Prostate gland (tissue), 2 donors: ENCODE measurements around the gene VSIG8. TPM values are rescaled to one million over a fixed set of nuclear protein-coding genes. Genes with fewer than 3 reads are reported as not detected.

ENCODE experiments used
- DNase-seq: peaks from one replicate; pipeline ENCODE4 v3.0.0-alpha.2; 2019; ENCODE audit warnings: low spot score
- H3K27ac ChIP-seq, 2 donors: fragments of 200-600 bp; sonication (generic); 2 replicates each; pipeline ENCODE4 v1.5.1; 2017 to 2019
- H3K27me3 ChIP-seq: fragments of 200-600 bp; sonication (generic); replicated peaks from 2 replicates; pipeline ENCODE4 v1.5.1; 2019; ENCODE audit not compliant: insufficient read depth
- H3K36me3 ChIP-seq, 2 donors: fragments of 200-600 bp; sonication (generic); 1 replicate in 1 of 2; 2 replicates in 1 of 2; pipeline versions ENCODE4 v1.5.1 to v1.8.1; 2017 to 2019
- H3K4me1 ChIP-seq: fragments of 200-600 bp; sonication (generic); replicated peaks from 2 replicates; pipeline ENCODE4 v1.5.1; 2019
- H3K4me3 ChIP-seq, 2 donors: fragments of 200-600 bp; sonication (generic); 2 replicates each; pipeline ENCODE4 v1.5.1; 2017 to 2019
- H3K9me3 ChIP-seq: fragments of 200-600 bp; sonication (generic); 2 replicates; pipeline ENCODE4 v1.5.1; 2017
- POLR2A ChIP-seq: fragments of 450-650 bp; IDR thresholded peaks from one replicate; pipeline ENCODE4 v1.6.1; 2016; ENCODE audit warnings: antibody characterized with exemption, mild to moderate bottlenecking
- POLR2AphosphoS5 ChIP-seq: sonication (generic); formaldehyde crosslinking; IDR thresholded peaks from one replicate; pipeline ENCODE4 v1.6.1; 2017; ENCODE audit warnings: antibody characterized with exemption
- WGBS: methylation state at CpG from one replicate; pipeline ENCODE4 v1.1.5; 2018; 5-methylcytosine and 5-hydroxymethylcytosine counted together
- intact Hi-C: fragments of 100-400 bp; cut with DNase I; formaldehyde crosslinking; loops from one replicate; pipeline ENCODE4 v1.14.2; 2022
- total RNA-seq, 2 donors: library from RNA; depleted of rRNA; stranded (reverse); fragments of >200 nt; gene quantifications; one replicate each; pipeline ENCODE4 v1.1.0, GENCODE V29; 2016
- TF ChIP-seq, protein P1 (sequence below), 4 experiments: fragments of 200-600 bp in 2 of 4; fragments of 450-650 bp in 2 of 4; sonication (generic) in 2 of 4; IDR thresholded peaks; 1 replicate in 3 of 4; 2 replicates in 1 of 4; pipeline ENCODE4 v1.5.1; 2016 to 2019; ENCODE audit warnings: antibody characterized with exemption in 4 of 4, mild to moderate bottlenecking in 2 of 4, moderate library complexity in 2 of 4

VSIG8 gene
- total RNA-seq, 2 donors from 2014 or later = not detected

DNA sequence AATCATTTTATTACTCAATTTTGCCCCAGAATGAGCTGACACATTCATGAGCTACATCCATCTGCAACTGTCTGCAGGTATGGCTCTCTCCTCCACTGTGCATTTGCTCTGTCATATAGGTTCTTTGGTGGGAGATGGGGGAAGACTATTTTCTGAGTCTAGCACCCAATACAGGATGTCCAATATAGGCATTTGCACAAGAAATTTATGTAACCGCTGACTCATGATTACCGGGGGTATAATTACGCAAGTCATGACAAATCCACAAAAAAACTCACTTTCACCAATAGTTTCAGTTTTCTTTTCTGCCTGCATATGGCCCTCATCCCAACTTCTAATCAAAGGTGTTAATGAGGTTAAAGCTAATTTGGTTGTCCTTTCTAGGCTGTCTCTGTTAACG is 17.5 kb upstream of the VSIG8 start:
- 84% methylated on average over 4 of the region's 4 CpGs for WGBS
- H3K27me3 ChIP-seq = no peaks in the 10 kb centered on the region
- DNase-seq = no peak
- H3K4me1 ChIP-seq = no peaks in the 10 kb centered on the region
- H3K4me3 ChIP-seq = no peak overlapping the region
- TF ChIP-seq, protein P1, sequence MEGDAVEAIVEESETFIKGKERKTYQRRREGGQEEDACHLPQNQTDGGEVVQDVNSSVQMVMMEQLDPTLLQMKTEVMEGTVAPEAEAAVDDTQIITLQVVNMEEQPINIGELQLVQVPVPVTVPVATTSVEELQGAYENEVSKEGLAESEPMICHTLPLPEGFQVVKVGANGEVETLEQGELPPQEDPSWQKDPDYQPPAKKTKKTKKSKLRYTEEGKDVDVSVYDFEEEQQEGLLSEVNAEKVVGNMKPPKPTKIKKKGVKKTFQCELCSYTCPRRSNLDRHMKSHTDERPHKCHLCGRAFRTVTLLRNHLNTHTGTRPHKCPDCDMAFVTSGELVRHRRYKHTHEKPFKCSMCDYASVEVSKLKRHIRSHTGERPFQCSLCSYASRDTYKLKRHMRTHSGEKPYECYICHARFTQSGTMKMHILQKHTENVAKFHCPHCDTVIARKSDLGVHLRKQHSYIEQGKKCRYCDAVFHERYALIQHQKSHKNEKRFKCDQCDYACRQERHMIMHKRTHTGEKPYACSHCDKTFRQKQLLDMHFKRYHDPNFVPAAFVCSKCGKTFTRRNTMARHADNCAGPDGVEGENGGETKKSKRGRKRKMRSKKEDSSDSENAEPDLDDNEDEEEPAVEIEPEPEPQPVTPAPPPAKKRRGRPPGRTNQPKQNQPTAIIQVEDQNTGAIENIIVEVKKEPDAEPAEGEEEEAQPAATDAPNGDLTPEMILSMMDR (IDR thresholded peaks at IDR 0.05) = no peak
- TF ChIP-seq POLR2AphosphoS5 (no peak), POLR2A (no peak)
- intact Hi-C loops = no loop called here
- H3K9me3 ChIP-seq = no peaks in the 10 kb centered on the region
- H3K27ac ChIP-seq = no peak overlapping the region
- no peaks in the 10 kb centered on the region for H3K36me3 ChIP-seq

DNA sequence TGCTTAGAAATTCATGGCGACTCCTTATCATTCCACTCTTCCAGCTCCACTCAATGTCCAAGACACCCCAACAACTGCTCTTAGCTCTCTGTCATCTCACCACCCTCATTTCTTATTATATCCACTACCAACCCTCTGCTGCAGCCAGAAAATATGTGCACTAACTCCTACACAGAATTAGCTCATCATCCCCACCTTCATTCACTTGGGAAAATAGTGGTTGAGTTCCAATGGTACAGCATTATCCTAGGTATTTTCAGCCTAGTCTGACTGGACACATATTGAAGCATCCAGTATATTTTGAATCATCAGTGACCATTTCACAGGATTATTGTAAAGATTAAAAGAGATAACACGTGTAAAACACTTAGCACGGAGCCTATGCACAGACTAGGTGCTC is 16.7 kb upstream of the VSIG8 start:
- Histone ChIP-seq H3K27me3 (no peaks in the 10 kb centered on the region), H3K4me3 (no peak overlapping the region), H3K27ac (no peak overlapping the region), H3K9me3 (no peaks in the 10 kb centered on the region), H3K36me3 (no peaks in the 10 kb centered on the region), H3K4me1 (no peaks in the 10 kb centered on the region)
- intact Hi-C loops = no loop called here
- no peak for TF ChIP-seq POLR2A
- no peak for TF ChIP-seq POLR2AphosphoS5
- TF ChIP-seq, protein P1 (IDR thresholded peaks at IDR 0.05) = no peak
- 78% methylated on average over 3 of the region's 3 CpGs for WGBS
- no peak for DNase-seq

DNA sequence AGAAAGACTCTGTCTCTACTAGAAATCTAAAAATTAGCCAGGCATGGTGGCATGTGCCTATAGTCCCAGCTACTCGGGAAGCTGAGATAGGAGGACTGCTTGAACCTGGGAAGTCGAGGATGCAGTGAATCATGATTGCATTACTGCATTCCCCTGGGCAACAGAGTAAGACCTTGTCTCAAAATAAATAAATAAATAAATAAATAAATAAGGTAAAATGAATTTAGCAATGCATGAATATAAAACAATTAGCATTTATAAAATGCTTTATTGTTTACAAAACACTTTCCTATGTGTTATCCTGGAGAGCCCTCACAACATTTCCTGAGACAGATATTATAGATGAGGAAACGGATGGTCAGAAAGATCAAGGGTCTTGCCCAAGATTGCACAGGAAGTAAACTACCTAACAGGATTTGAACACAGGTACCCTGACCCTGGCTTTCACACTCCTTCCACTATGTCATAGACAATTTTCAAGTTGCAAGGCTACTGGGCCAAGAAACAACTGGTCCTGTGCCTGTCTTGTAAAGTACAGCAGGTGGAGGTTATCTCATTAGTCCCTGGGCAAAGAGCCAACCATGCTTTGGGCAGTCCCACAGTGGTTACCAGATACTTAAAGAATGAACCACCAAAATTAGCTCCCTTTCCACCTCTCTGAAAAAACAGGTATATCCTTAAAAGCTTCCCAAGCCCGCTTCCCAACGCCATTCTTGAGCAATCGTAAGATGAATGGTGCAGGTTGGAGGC is 15.4 kb upstream of the VSIG8 start:
- intact Hi-C loops = no loop called here
- no peaks in the 10 kb centered on the region for H3K9me3 ChIP-seq
- no peak overlapping the region for H3K27ac ChIP-seq
- no peaks in the 10 kb centered on the region for H3K4me1 ChIP-seq
- no peak for DNase-seq
- 95% methylated on average over 6 of the region's 6 CpGs for WGBS
- TF ChIP-seq, protein P1 (IDR thresholded peaks at IDR 0.05) = no peak
- no peak for TF ChIP-seq POLR2A
- TF ChIP-seq POLR2AphosphoS5 = no peak
- H3K4me3 ChIP-seq = no peak overlapping the region
- H3K36me3 ChIP-seq = no peaks in the 10 kb centered on the region
- H3K27me3 ChIP-seq = no peaks in the 10 kb centered on the region

DNA sequence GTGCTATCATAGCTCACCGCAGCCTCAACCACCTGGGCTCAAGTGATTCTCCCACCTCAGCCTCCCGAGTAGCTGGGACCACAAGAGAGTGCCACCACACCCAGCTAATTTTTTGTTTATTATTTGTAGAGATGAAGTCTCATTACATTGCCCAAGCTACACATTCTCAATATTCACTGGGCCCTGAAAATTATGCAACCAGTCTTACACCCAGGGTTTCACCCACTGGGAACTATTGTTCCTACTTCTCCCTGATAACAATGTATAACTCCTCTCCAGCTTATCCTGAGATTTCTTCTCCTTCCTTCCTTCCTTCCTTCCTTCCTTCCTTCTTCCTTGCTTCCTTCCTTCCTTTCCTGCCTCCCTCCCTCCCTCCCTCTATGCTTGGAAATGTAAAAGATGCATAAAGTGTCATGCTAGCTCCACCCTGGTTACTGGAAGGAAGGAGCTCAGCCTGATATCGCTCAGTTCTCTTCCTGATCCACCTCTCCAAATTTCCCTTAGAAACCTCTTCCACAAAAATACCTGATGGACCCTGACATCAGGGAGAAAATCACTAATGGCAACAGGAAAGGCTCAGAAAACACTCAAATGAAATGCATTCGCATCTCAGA is 11.2 kb upstream of the VSIG8 start:
- TF ChIP-seq POLR2AphosphoS5 (no peak), POLR2A (no peak)
- TF ChIP-seq, protein P1 (IDR thresholded peaks at IDR 0.05) = no peak
- 90% methylated on average over 4 of the region's 4 CpGs for WGBS
- intact Hi-C loops = no loop called here
- no peak for DNase-seq
- Histone ChIP-seq H3K4me3 (no peak overlapping the region), H3K27ac (no peak overlapping the region), H3K9me3 (no peaks in the 10 kb centered on the region), H3K36me3 (no peaks in the 10 kb centered on the region), H3K4me1 (no peaks in the 10 kb centered on the region), H3K27me3 (no peaks in the 10 kb centered on the region)

DNA sequence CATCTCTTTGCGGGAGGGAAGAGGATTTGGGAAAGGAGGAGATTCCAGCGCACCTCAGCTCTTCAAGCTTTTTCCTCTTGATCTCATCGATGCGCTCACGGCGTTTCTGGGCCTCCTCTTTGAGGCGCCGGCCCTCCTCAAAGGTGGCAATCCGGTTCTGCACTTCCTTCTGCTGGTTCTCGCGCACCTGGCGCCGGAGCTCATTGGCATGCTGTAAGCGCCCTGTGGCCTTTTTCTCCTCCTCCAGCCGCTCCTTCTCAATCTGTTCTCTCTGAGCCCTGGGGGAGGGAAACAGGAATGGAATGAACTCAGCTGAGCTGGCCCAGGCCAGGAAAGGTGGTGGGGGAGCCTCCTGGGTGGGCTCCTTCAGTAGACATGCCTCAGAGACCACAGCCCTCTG is 10.4 kb upstream of the VSIG8 start:
- H3K4me1 ChIP-seq = no peaks in the 10 kb centered on the region
- WGBS = 84% methylated on average over 15 of the region's 15 CpGs
- TF ChIP-seq POLR2AphosphoS5 (no peak), POLR2A (no peak)
- TF ChIP-seq, protein P1 (IDR thresholded peaks at IDR 0.05) = no peak
- H3K4me3 ChIP-seq = no peak overlapping the region
- intact Hi-C loops = no loop called here
- DNase-seq = no peak
- no peak overlapping the region for H3K27ac ChIP-seq
- no peaks in the 10 kb centered on the region for H3K9me3 ChIP-seq
- H3K36me3 ChIP-seq = no peaks in the 10 kb centered on the region
- no peaks in the 10 kb centered on the region for H3K27me3 ChIP-seq
